K562 (cell line): Measurements from ENCODE around the gene SYK. TPM values are rescaled to one million over a fixed set of nuclear protein-coding genes. Genes with fewer than 3 reads are reported as not detected.

Source experiments
- ATAC-seq: fragments of 200-7000 bp; cut with Tn5 transposase; 3 replicates; pipeline ENCODE4 v1.9.1; 2020; ENCODE audit warnings: moderate library complexity
- BruUV-seq: library from RNA; stranded (reverse); fragments of 400-500 nt; replicated peaks from 2 replicates; lab custom pipeline; 2021; lab: Mats Ljungman, UMichigan
- CTCF ChIA-PET: fragments of 300-600 bp; formaldehyde crosslinking; extraction: SDS; loops from one replicate; lab custom pipeline; 2021; ENCODE audit warnings: low intra/inter-chr PET ratio; lab: Yijun Ruan, JAX
- POLR2A ChIA-PET: fragments of 300-600, 350-650 bp; sonication (Branson Sonifier 250); formaldehyde crosslinking; extraction: SDS; loops from one replicate; lab custom pipeline; 2021; ENCODE audit warnings: antibody characterized with exemption, inconsistent platforms; lab: Yijun Ruan, JAX
- DNase-seq, 4 experiments: peaks; one replicate each; pipeline versions ENCODE4 v3.0.0 to v3.0.0-alpha.2; 2011 to 2018; ENCODE audit warnings: low spot score in 3 of 4, mixed read lengths in 3 of 4; ENCODE audit errors: extremely low read depth in 1 of 4
- FAIRE-seq: peaks from 2 replicates; lab custom pipeline; 2011; peaks lifted over from hg19 to GRCh38; lab: Jason Lieb, UNC
- H2AFZ ChIP-seq: 2 replicates; pipeline ENCODE4 v1.6.0; 2011; ENCODE audit warnings: low read depth, low read length, control low read depth, inconsistent platforms
- H3K27ac ChIP-seq: fragments of 200-600 bp; 3 replicates; pipeline ENCODE4 v1.8.0; 2011; ENCODE audit warnings: low read depth, mild to moderate bottlenecking, control low read depth, inconsistent platforms, low read length, moderate library complexity, mixed read lengths; ENCODE audit errors: extremely low read depth
- H3K27me3 ChIP-seq, 2 experiments: fragments of 300-600 bp in 1 of 2; 2 replicates in 1 of 2; 3 replicates in 1 of 2; pipeline versions ENCODE4 v1.6.0 to v1.8.0; 2011; ENCODE audit warnings: inconsistent platforms in 2 of 2, low read length in 2 of 2, mild to moderate bottlenecking in 1 of 2, mixed read lengths in 1 of 2, moderate library complexity in 1 of 2; ENCODE audit not compliant: control insufficient read depth in 2 of 2, insufficient read depth in 2 of 2
- H3K36me3 ChIP-seq: fragments of 300-600 bp; 3 replicates; pipeline ENCODE4 v1.8.0; 2011; ENCODE audit warnings: mild to moderate bottlenecking, low read length, inconsistent platforms; ENCODE audit not compliant: control insufficient read depth, insufficient read depth
- H3K4me1 ChIP-seq, 2 experiments: fragments of 200-600 bp in 1 of 2; replicated peaks in 1 of 2; 2 replicates in 1 of 2; 3 replicates in 1 of 2; pipeline versions ENCODE4 v1.5.1 to v1.8.0; 2011; ENCODE audit warnings: inconsistent platforms in 2 of 2, low read length in 2 of 2, mild to moderate bottlenecking in 1 of 2, mixed read lengths in 1 of 2, moderate library complexity in 1 of 2; ENCODE audit not compliant: control insufficient read depth in 2 of 2, insufficient read depth in 2 of 2
- H3K4me2 ChIP-seq: 2 replicates; pipeline ENCODE4 v1.6.1; 2011; ENCODE audit warnings: low read length, control low read depth, inconsistent platforms, mixed read lengths; ENCODE audit not compliant: insufficient read depth
- H3K4me3 ChIP-seq: fragments of 200-600 bp; sonication (generic), shearing (Covaris generic); 2 replicates; pipeline ENCODE4 v1.5.1; 2016; ENCODE audit warnings: control low read depth, inconsistent platforms
- H3K79me2 ChIP-seq: fragments of 200-600 bp; 3 replicates; pipeline ENCODE4 v1.8.0; 2011; ENCODE audit warnings: low read length, inconsistent platforms; ENCODE audit not compliant: control insufficient read depth, insufficient read depth
- H3K9ac ChIP-seq, 2 experiments: 2 replicates each; pipeline versions ENCODE4 v1.6.0 to v1.6.1; 2011; ENCODE audit warnings: low read depth in 2 of 2, low read length in 2 of 2, control low read depth in 1 of 2, inconsistent platforms in 1 of 2, mild to moderate bottlenecking in 1 of 2, mixed read lengths in 1 of 2; ENCODE audit not compliant: insufficient read depth in 1 of 2
- H3K9me1 ChIP-seq: one replicate; pipeline ENCODE4 v1.6.0; 2011; ENCODE audit warnings: inconsistent platforms, mild to moderate bottlenecking, low read length, moderate library complexity; ENCODE audit not compliant: control insufficient read depth, insufficient read depth
- H3K9me3 ChIP-seq: replicated peaks from 2 replicates; pipeline ENCODE4 v1.5.1; 2011; ENCODE audit warnings: low read depth, low read length, inconsistent platforms; ENCODE audit not compliant: control insufficient read depth, insufficient read depth
- H4K20me1 ChIP-seq: replicated peaks from 2 replicates; pipeline ENCODE4 v1.6.1; 2011; ENCODE audit warnings: low read length, inconsistent platforms, mixed read lengths; ENCODE audit not compliant: control insufficient read depth, insufficient read depth
- ARID1B ChIP-seq: fragments of 450-650 bp; IDR thresholded peaks from 2 replicates; pipeline ENCODE4 v1.6.1; 2016; ENCODE audit warnings: antibody characterized with exemption, mild to moderate bottlenecking, inconsistent platforms
- CBFA2T3 ChIP-seq: fragments of 450-650 bp; IDR thresholded peaks from 2 replicates; pipeline ENCODE4 v1.6.1; 2017
- ETV1 ChIP-seq: fragments of 450-650 bp; conservative IDR thresholded peaks from 2 replicates; pipeline ENCODE4 v1.6.1; 2016; ENCODE audit warnings: missing genetic modification characterization, control low read depth, low read depth, missing compliant biosample characterization
- GTF2A2 ChIP-seq: IDR thresholded peaks from 2 replicates; pipeline ENCODE4 v1.6.1; 2016; ENCODE audit warnings: mild to moderate bottlenecking, missing genetic modification characterization, missing compliant biosample characterization
- KLF6 ChIP-seq: fragments of 250-450 bp; sonication (Bioruptor Pico); IDR thresholded peaks from 2 replicates; pipeline ENCODE4 v1.4.0; 2020; ENCODE audit warnings: mild to moderate bottlenecking, moderate library complexity, borderline replicate concordance
- MEIS2 ChIP-seq: fragments of 450-650 bp; IDR thresholded peaks from 2 replicates; pipeline ENCODE4 v1.6.1; 2014; ENCODE audit warnings: mild to moderate bottlenecking; ENCODE audit not compliant: partially characterized antibody
- PML ChIP-seq: IDR thresholded peaks from 2 replicates; pipeline ENCODE4 v1.6.1; 2012; ENCODE audit warnings: low read length, inconsistent platforms
- TCF3 ChIP-seq: sonication (generic); formaldehyde crosslinking; IDR thresholded peaks from 2 replicates; pipeline ENCODE4 v1.4.0; 2020; ENCODE audit warnings: mild to moderate bottlenecking, missing genetic modification reagents
- ZNF79 ChIP-seq: fragments of 250-450 bp; sonication (Bioruptor Pico); IDR thresholded peaks from 2 replicates; pipeline ENCODE4 v1.4.0; 2020; ENCODE audit warnings: low read depth, mild to moderate bottlenecking, moderate library complexity
- WGBS: fragments of 100-300 bp; shearing (Covaris generic); methylation state at CpG from one replicate; pipeline ENCODE4 v1.1.6; 2016; ENCODE audit warnings: low coverage, mixed read lengths; ENCODE audit not compliant: insufficient coverage; ENCODE audit errors: missing lambda C conversion rate; 5-methylcytosine and 5-hydroxymethylcytosine counted together
- in situ Hi-C: fragments of 300-500 bp; cut with MboI; formaldehyde crosslinking; loops from 4 replicates; pipeline ENCODE4 v1.15.0; 2018; ENCODE audit warnings: inconsistent platforms, mixed read lengths
- intact Hi-C: fragments of 100-400 bp; cut with micrococcal nuclease; formaldehyde crosslinking; loops from 2 replicates; pipeline ENCODE4 v1.14.2; 2022
- polyA plus RNA-seq, 8 experiments: library from polyadenylated mRNA; depleted of rRNA in 4 of 8; stranded (reverse) in 5 of 8; unstranded in 3 of 8; fragments of >200 nt; fragmentation: Nextera tagmentation in 2 of 8; fragmentation: Illumina TruSeq in 1 of 8; extraction: Ambion mirVana in 2 of 8; extraction: Trizol in 1 of 8; gene quantifications; 2 replicates each; pipeline versions ENCODE4 v1.2.1 to v1.2.3, GENCODE V29; 2011 to 2014; ENCODE audit warnings: inconsistent platforms in 1 of 8, missing spikeins in 1 of 8
- total RNA-seq, 7 experiments: library from RNA; depleted of rRNA in 6 of 7; stranded (reverse); fragments of >200 nt in 6 of 7; fragmentation: Illumina TruSeq in 2 of 7; extraction: Trizol in 2 of 7; gene quantifications; 2 replicates each; pipeline versions ENCODE4 v1.2.1 to v1.2.3, GENCODE V29; 2011 to 2021; ENCODE audit warnings: low replicate concordance in 1 of 7
- TF ChIP-seq, protein P1 (sequence below): fragments of 250-450 bp; sonication (Bioruptor Pico); IDR thresholded peaks from 2 replicates; pipeline ENCODE4 v1.4.0; 2020; ENCODE audit warnings: mild to moderate bottlenecking, moderate library complexity
- TF ChIP-seq, protein P2 (sequence below): sonication (generic); IDR thresholded peaks from 2 replicates; pipeline ENCODE4 v1.6.1; 2016
- TF ChIP-seq, protein P3 (sequence below): fragments of 450-650 bp; IDR thresholded peaks from 2 replicates; pipeline ENCODE4 v1.6.1; 2016

SYK gene
- total and polyA plus RNA-seq, 9 of the 15 experiments (the other 6 are each of a cell fraction or from before 2014, with no cell fraction given) = 3.9 to 32.7 (median 16.7) TPM

DNA sequence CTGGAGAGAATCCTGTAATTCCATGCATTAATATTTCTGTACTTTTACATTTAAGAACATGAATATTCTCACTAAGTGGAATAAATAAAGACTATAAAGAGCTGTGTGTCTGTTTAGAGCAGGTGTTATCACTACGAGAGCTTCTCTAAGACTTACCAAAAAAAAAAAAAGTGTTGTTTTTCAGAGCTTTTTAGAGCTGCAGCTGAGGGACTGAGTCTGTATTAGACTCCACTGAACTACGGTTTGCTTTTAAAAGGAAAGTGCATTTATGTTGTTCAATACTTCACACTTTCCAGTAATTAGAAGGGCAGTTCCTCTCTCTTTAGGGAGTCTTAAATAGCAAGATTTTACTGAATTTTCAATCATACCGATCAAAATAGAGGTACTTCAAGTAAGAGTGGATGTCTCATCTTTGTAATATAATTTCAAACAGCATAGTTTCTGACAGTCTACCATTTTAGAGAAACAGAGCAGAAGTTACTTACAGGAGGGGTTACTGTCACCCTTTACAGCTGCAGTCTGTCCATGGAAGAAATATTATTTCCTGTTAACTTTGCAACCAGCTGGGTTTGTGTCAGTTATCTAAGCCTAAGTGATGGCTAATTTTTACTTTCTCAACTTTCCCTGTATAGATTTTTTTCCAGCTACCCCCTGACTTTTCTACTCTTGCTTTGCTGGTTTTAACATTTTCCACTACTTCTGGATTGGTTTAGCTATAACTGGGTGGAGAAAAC lies 2.4 kb downstream of the SYK start:
- intact Hi-C loops = no loop called here
- no peak for FAIRE-seq
- peak overlapping the region; percentile 11; the same call in 2 of the 3 replicates for H3K27ac ChIP-seq
- H3K9me1 ChIP-seq = no peaks in the 10 kb centered on the region
- peak in 1 of 4 experiments; percentile 24 for DNase-seq
- ChIA-PET CTCF (interaction anchor here (0.7 kb wide), 1 partner anchor 30 kb away, joined by 3 read pairs; no protein-coding TSS in a partner anchor), POLR2A (interaction anchor here (0.6 to 1.6 kb wide), 2 partner anchors 9 to 30 kb away, joined by 3 read pairs; no protein-coding TSS in a partner anchor)
- peak overlapping the region in 1 of 2 experiments; percentile 36; a peak in 1 of 4 replicates for H3K9ac ChIP-seq
- ATAC-seq = peak; percentile 31
- no peaks in the 10 kb centered on the region for H3K9me3 ChIP-seq
- no peaks in the 10 kb centered on the region for H3K27me3 ChIP-seq
- H3K36me3 ChIP-seq = peaks cover 6% of the 10 kb centered on the region
- BruUV-seq = no TSS peak
- peak overlapping the region; percentile 51; the same call in 1 of the 2 replicates for H3K4me3 ChIP-seq
- peaks cover 11 to 16% of the 10 kb centered on the region in 2 experiments for H3K4me1 ChIP-seq
- peaks cover 48% of the 10 kb centered on the region for H3K79me2 ChIP-seq
- peak overlapping the region; percentile 28; the same call in 1 of the 2 replicates for H3K4me2 ChIP-seq
- H4K20me1 ChIP-seq = no peaks in the 10 kb centered on the region; the same call in 1 of the 2 replicates
- 12% methylated on average over 3 of the region's 3 CpGs for WGBS
- in situ Hi-C loops = no loop called here
- no peak overlapping the region for H2AFZ ChIP-seq
- TF ChIP-seq ZNF79 (CRISPR knock-in tag) (no peak), GTF2A2 (tag) (no peak), PML (no peak), CBFA2T3 (peak; percentile 39; the same call in 1 of the 2 replicates), MEIS2 (peak; percentile 64), KLF6 (CRISPR knock-in tag) (no peak), TCF3 (CRISPR knock-in tag) (peak; percentile 23; the same call in 1 of the 2 replicates), ARID1B (peak; percentile 23; the same call in 1 of the 2 replicates), ETV1 (tag) (peak; percentile 31; the same call in 1 of the 2 replicates)
- TF ChIP-seq, protein P1, sequence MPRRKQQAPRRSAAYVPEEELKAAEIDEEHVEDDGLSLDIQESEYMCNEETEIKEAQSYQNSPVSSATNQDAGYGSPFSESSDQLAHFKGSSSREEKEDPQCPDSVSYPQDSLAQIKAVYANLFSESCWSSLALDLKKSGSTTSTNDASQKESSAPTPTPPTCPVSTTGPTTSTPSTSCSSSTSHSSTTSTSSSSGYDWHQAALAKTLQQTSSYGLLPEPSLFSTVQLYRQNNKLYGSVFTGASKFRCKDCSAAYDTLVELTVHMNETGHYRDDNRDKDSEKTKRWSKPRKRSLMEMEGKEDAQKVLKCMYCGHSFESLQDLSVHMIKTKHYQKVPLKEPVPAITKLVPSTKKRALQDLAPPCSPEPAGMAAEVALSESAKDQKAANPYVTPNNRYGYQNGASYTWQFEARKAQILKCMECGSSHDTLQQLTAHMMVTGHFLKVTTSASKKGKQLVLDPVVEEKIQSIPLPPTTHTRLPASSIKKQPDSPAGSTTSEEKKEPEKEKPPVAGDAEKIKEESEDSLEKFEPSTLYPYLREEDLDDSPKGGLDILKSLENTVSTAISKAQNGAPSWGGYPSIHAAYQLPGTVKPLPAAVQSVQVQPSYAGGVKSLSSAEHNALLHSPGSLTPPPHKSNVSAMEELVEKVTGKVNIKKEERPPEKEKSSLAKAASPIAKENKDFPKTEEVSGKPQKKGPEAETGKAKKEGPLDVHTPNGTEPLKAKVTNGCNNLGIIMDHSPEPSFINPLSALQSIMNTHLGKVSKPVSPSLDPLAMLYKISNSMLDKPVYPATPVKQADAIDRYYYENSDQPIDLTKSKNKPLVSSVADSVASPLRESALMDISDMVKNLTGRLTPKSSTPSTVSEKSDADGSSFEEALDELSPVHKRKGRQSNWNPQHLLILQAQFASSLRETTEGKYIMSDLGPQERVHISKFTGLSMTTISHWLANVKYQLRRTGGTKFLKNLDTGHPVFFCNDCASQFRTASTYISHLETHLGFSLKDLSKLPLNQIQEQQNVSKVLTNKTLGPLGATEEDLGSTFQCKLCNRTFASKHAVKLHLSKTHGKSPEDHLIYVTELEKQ = no peak
- TF ChIP-seq, protein P2, sequence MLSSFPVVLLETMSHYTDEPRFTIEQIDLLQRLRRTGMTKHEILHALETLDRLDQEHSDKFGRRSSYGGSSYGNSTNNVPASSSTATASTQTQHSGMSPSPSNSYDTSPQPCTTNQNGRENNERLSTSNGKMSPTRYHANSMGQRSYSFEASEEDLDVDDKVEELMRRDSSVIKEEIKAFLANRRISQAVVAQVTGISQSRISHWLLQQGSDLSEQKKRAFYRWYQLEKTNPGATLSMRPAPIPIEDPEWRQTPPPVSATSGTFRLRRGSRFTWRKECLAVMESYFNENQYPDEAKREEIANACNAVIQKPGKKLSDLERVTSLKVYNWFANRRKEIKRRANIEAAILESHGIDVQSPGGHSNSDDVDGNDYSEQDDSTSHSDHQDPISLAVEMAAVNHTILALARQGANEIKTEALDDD = peak; percentile 53
- TF ChIP-seq, protein P3, sequence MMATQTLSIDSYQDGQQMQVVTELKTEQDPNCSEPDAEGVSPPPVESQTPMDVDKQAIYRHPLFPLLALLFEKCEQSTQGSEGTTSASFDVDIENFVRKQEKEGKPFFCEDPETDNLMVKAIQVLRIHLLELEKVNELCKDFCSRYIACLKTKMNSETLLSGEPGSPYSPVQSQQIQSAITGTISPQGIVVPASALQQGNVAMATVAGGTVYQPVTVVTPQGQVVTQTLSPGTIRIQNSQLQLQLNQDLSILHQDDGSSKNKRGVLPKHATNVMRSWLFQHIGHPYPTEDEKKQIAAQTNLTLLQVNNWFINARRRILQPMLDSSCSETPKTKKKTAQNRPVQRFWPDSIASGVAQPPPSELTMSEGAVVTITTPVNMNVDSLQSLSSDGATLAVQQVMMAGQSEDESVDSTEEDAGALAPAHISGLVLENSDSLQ = peak; percentile 45; the same call in 1 of the 2 replicates
